ENCODE results near the gene PRR13.

GRCh38 chr12:53489242-53489864, 47.8 kb downstream of the PRR13 start:
- TF ChIP-seq MAFF (IDR thresholded peaks at IDR 0.05; ENCODE audit: low read depth, low read length): no peak
- no peak for TF ChIP-seq CSRNP2 (CRISPR knock-in tag; conservative IDR thresholded peaks at IDR 0.05; ENCODE audit: low read depth)
- TF ChIP-seq ZBTB44 (CRISPR knock-in tag; IDR thresholded peaks at IDR 0.05): no peak
- TF ChIP-seq ETS1 (CRISPR knock-in tag; IDR thresholded peaks at IDR 0.05): no peak

All from HepG2 (cell line).